ENCODE measurements around the gene VSIG4.
"Not testable (repeated sequence)": the region's sequence is repeated elsewhere in the genome, so short reads cannot be mapped to it uniquely, and the experiment has no call there.

The VSIG4 gene

GRCh38 chrX:65975161-65975751 is 64.6 kb downstream of the VSIG4 start:
- not testable (repeated sequence) for DNase-seq

All from NCI-H82 (cell line).